BE2C (cell line): ENCODE data around the gene MAP2K5.

Source experiments
- DNase-seq: peaks from one replicate; pipeline ENCODE4 v3.0.0-alpha.2; 2020
- H3K27me3 ChIP-seq: fragments of 250-450 bp; sonication (Bioruptor Pico); 2 replicates; pipeline ENCODE4 v1.5.1; 2020; ENCODE audit warnings: mild to moderate bottlenecking
- H3K36me3 ChIP-seq: fragments of 250-450 bp; sonication (Bioruptor Pico); 2 replicates; pipeline ENCODE4 v1.5.1; 2020; ENCODE audit warnings: mild to moderate bottlenecking
- H3K4me1 ChIP-seq: fragments of 250-450 bp; sonication (Bioruptor Pico); 2 replicates; pipeline ENCODE4 v1.5.1; 2020
- H3K4me3 ChIP-seq: 2 replicates; pipeline ENCODE4 v1.5.1; 2011; ENCODE audit warnings: low read depth, low read length
- H3K9me3 ChIP-seq: fragments of 250-450 bp; sonication (Bioruptor Pico); 2 replicates; pipeline ENCODE4 v1.5.1; 2020
- TF ChIP-seq, protein P1 (sequence below): IDR thresholded peaks from 2 replicates; pipeline ENCODE4 v1.5.1; 2012; ENCODE audit warnings: mild to moderate bottlenecking, low read depth, low read length

The MAP2K5 gene

GRCh38 chr15:67520321-67521028, 22.0 kb upstream of the MAP2K5 start:
- Histone ChIP-seq H3K27me3 (no peaks in the 10 kb centered on the region), H3K4me3 (peak overlapping the region; percentile 63), H3K4me1 (peaks cover 3% of the 10 kb centered on the region; the same call in 1 of the 2 replicates), H3K9me3 (no peaks in the 10 kb centered on the region), H3K36me3 (no peaks in the 10 kb centered on the region)
- DNase-seq: peak; percentile 15
- TF ChIP-seq, protein P1, sequence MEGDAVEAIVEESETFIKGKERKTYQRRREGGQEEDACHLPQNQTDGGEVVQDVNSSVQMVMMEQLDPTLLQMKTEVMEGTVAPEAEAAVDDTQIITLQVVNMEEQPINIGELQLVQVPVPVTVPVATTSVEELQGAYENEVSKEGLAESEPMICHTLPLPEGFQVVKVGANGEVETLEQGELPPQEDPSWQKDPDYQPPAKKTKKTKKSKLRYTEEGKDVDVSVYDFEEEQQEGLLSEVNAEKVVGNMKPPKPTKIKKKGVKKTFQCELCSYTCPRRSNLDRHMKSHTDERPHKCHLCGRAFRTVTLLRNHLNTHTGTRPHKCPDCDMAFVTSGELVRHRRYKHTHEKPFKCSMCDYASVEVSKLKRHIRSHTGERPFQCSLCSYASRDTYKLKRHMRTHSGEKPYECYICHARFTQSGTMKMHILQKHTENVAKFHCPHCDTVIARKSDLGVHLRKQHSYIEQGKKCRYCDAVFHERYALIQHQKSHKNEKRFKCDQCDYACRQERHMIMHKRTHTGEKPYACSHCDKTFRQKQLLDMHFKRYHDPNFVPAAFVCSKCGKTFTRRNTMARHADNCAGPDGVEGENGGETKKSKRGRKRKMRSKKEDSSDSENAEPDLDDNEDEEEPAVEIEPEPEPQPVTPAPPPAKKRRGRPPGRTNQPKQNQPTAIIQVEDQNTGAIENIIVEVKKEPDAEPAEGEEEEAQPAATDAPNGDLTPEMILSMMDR: no peak

DNA sequence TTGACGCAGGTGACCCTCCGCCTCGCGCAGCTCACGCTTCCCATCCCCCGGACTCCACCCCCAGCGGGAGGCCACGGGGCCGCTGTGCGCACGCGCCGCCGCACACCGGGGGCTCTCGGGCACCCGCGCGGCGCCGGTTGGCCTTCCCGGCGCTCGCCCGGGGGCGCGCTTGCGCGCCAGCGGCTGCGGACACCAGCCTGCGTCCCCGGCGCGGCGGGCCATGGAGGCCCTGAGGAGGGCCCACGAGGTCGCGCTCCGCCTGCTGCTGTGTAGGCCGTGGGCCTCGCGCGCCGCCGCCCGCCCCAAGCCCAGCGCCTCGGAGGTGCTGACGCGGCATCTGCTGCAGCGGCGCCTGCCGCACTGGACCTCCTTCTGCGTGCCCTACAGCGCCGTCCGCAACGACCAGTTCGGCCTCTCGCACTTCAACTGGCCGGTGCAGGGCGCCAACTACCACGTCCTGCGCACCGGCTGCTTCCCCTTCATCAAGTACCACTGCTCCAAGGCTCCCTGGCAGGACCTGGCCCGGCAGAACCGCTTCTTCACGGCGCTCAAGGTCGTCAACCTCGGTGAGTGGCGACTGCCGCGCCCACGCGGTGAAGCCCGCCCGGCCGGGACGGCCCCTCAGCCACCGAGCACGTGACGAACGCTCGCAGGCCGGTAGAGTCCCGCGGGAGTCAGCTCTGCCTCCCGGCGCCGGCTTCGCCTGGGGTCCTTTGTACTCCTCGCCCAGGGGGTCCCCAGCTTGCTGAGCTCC, 21.3 kb upstream of the MAP2K5 start, which contains the start of gene C15orf61:
TSS of gene C15orf61 (plus strand) at position 103 of the 754 bp plus-strand sequence. CDS start at position 221, 118 bp downstream.
- Histone ChIP-seq H3K4me1 (peaks cover 3% of the 10 kb centered on the region; the same call in 1 of the 2 replicates), H3K36me3 (no peaks in the 10 kb centered on the region), H3K9me3 (no peaks in the 10 kb centered on the region), H3K27me3 (no peaks in the 10 kb centered on the region), H3K4me3 (peak within 1 kb of the TSS; percentile 63)
- TF ChIP-seq, protein P1: no peak
- DNase-seq: peak; percentile 92

DNA sequence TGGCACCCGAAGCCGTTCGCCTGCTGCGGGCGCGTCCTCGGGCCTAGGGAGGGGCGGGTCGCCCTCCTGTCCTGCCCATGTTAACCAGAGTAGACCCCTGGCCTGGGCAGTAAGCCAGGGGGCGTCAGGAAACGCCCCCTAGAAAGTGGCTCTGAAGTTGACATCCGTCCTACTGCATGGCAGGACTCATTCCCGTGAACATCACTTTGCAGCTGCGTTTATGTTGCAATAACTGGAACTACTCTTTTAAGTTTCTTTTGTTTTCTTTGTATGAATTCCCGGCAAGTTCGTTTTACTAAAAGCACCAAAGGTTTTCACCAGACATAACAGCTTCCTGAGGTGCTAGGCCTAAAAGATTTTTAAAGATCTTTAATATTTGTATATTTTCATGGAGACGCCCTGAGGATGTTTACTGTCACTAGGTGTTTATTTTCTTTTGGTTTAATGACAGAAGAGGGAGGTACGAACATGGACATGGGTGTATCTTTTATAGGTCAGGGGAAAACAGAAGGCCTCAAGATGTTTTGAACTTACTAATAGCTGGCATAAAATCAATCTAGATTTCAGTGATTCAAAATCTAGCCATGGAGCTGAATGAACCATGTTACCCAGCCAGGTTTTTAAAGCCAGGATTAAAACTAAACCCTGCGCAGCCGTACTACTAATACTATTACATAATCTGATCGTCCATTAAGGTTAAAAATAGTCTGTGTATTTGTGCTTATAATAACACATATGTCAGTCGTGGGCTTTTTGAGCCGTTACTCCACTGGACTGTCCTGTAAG, 20.5 kb upstream of the MAP2K5 start:
- peak overlapping the region; percentile 62 for H3K4me3 ChIP-seq
- H3K36me3 ChIP-seq: no peaks in the 10 kb centered on the region
- H3K4me1 ChIP-seq: peaks cover 3% of the 10 kb centered on the region; the same call in 1 of the 2 replicates
- DNase-seq: no peak
- no peaks in the 10 kb centered on the region for H3K9me3 ChIP-seq
- no peaks in the 10 kb centered on the region for H3K27me3 ChIP-seq
- TF ChIP-seq, protein P1: 0 out of 2 replicates have a peak, but pooled peaks have one; percentile 21

DNA sequence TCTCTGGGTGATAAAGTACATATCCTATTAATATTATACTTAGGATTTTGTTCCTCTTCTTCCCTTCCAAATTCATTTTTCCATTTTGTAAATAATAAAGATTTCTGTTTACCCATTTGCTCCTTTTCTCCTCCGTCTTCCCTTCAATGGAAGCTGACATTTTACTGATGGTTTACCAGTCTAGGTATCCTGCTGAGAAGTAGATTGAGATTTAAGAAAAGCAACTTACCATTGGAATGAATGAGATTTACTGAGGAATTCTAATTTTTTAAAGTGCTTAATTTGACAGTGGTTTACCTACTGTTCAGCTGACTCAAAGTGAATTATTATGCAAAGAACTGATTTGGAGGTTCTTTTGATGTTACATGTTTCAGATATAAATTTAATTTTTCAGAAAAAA, 19.2 kb upstream of the MAP2K5 start:
- TF ChIP-seq, protein P1: no peak
- no peak for DNase-seq
- H3K4me3 ChIP-seq: peak overlapping the region; percentile 62

GRCh38 chr15:67524235-67524634, 18.3 kb upstream of the MAP2K5 start:
- TF ChIP-seq, protein P1: no peak
- peaks cover 4% of the 10 kb centered on the region; the same call in 1 of the 2 replicates for H3K36me3 ChIP-seq
- H3K4me1 ChIP-seq: peaks cover 3% of the 10 kb centered on the region; the same call in 1 of the 2 replicates
- no peak overlapping the region for H3K4me3 ChIP-seq
- no peaks in the 10 kb centered on the region for H3K27me3 ChIP-seq
- DNase-seq: no peak
- H3K9me3 ChIP-seq: no peaks in the 10 kb centered on the region

More for the DNA sequence above, 19.2 kb upstream of the MAP2K5 start:
- Histone ChIP-seq H3K9me3 (no peaks in the 10 kb centered on the region), H3K4me1 (peaks cover 3% of the 10 kb centered on the region; the same call in 1 of the 2 replicates), H3K36me3 (peaks cover 4% of the 10 kb centered on the region; the same call in 1 of the 2 replicates), H3K27me3 (no peaks in the 10 kb centered on the region)
